Measurements from ENCODE around the gene CHRNA5.
"Not testable (repeated sequence)": the region's sequence is repeated elsewhere in the genome, so short reads cannot be mapped to it uniquely, and the experiment has no call there.

Gene CHRNA5

DNA sequence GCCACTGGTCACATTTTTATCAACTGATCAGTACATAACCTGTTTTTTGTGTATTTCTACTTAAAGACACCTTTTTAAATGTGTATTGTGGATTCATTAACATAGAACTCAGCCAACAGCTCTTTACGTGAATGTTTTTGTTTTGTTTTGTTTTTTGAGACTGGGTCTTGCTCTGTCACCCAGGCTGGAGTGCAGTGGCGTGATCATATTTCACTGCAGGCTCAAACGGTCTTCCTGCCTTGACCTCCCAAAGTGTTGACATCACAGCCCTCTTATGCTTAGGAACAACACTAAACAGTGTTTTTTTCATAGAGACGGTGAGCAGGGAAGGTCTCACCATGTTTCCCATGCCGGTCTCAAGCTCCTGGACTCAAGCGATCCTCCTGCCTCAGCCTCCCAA is 15.1 kb upstream of the CHRNA5 start:
- Histone ChIP-seq H2AFZ (ENCODE audit: low read depth, low read length) (no peak overlapping the region), H3K9me3 (ENCODE audit: insufficient read depth, low read length) (no peaks in the 10 kb centered on the region), H3K9ac (ENCODE audit: low read length) (no peak overlapping the region), H4K20me1 (ENCODE audit: insufficient read depth, low read length) (no peaks in the 10 kb centered on the region), H3K4me1 (ENCODE audit: low read length) (peaks cover 9% of the 10 kb centered on the region), H3K27me3 (ENCODE audit: low read depth, low read length) (no peaks in the 10 kb centered on the region), H3K4me2 (ENCODE audit: low read length) (no peak overlapping the region), H3K36me3 (replicated peaks; ENCODE audit: low read depth, low read length) (peaks cover 54% of the 10 kb centered on the region), H3K4me3 (ENCODE audit: low read length) (no peak overlapping the region), H3K27ac (ENCODE audit: low read length) (no peak overlapping the region), H3K79me2 (ENCODE audit: low read length) (no peaks in the 10 kb centered on the region)
- TF ChIP-seq CTCF (IDR thresholded peaks at IDR 0.05; ENCODE audit: low read depth, low read length) (no peak), EZH2phosphoT487 (IDR thresholded peaks at IDR 0.05; ENCODE audit: low read depth) (no peak)

- H2AFZ ChIP-seq (ENCODE audit: low read depth, low read length): no peak overlapping the region
- H3K9me3 ChIP-seq (ENCODE audit: insufficient read depth, low read length): no peaks in the 10 kb centered on the region
- H3K36me3 ChIP-seq (replicated peaks; ENCODE audit: low read depth, low read length): peaks cover 48% of the 10 kb centered on the region
- TF ChIP-seq CTCF (IDR thresholded peaks at IDR 0.05; ENCODE audit: low read depth, low read length): no peak
- TF ChIP-seq EZH2phosphoT487 (IDR thresholded peaks at IDR 0.05; ENCODE audit: low read depth): no peak
- H3K4me3 ChIP-seq (ENCODE audit: low read length): no peak overlapping the region
- no peak overlapping the region for H3K27ac ChIP-seq (ENCODE audit: low read length)
- no peaks in the 10 kb centered on the region for H3K79me2 ChIP-seq (ENCODE audit: low read length)
- H3K4me2 ChIP-seq (ENCODE audit: low read length): no peak overlapping the region
- no peak overlapping the region for H3K9ac ChIP-seq (ENCODE audit: low read length)
- H3K4me1 ChIP-seq (ENCODE audit: low read length): peaks cover 9% of the 10 kb centered on the region
- no peaks in the 10 kb centered on the region for H4K20me1 ChIP-seq (ENCODE audit: insufficient read depth, low read length)
- H3K27me3 ChIP-seq (ENCODE audit: low read depth, low read length): no peaks in the 10 kb centered on the region
Measured at GRCh38 chr15:78550815-78551214, 14.5 kb upstream of the CHRNA5 start.

- H3K27me3 ChIP-seq (ENCODE audit: low read depth, low read length): no peaks in the 10 kb centered on the region
- no peak overlapping the region for H2AFZ ChIP-seq (ENCODE audit: low read depth, low read length)
- H3K4me3 ChIP-seq (ENCODE audit: low read length): no peak overlapping the region
- H3K4me1 ChIP-seq (ENCODE audit: low read length): peaks cover 14% of the 10 kb centered on the region
- H3K27ac ChIP-seq (ENCODE audit: low read length): no peak overlapping the region
- no peak overlapping the region for H3K4me2 ChIP-seq (ENCODE audit: low read length)
- peaks cover 40% of the 10 kb centered on the region for H3K36me3 ChIP-seq (replicated peaks; ENCODE audit: low read depth, low read length)
- no peaks in the 10 kb centered on the region for H4K20me1 ChIP-seq (ENCODE audit: insufficient read depth, low read length)
- H3K9ac ChIP-seq (ENCODE audit: low read length): no peak overlapping the region
- H3K79me2 ChIP-seq (ENCODE audit: low read length): no peaks in the 10 kb centered on the region
- no peaks in the 10 kb centered on the region for H3K9me3 ChIP-seq (ENCODE audit: insufficient read depth, low read length)
- TF ChIP-seq CTCF (IDR thresholded peaks at IDR 0.05; ENCODE audit: low read depth, low read length) (no peak), EZH2phosphoT487 (IDR thresholded peaks at IDR 0.05; ENCODE audit: low read depth) (no peak)
Measured at GRCh38 chr15:78551902-78552301, 13.4 kb upstream of the CHRNA5 start.

DNA sequence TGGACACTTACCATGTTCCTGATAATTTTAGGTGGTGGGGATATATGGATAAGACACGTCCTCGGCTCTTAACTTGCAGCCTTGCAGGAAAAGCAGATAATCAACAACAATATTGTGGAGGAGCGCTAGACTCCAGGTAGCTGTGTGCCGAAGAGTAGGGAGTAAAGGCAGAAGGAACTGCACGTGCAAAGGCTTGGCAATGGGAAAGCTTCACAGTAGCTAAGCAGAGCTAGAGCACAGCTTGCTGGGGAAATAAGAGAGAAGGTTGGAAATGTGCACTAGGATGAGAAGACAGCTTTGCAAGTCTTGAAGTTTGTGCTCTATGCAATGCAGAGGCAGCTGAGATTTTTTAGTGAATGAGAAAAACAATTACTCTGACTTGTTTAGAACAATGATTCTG is 12.7 kb upstream of the CHRNA5 start:
- no peak overlapping the region for H3K9ac ChIP-seq (ENCODE audit: low read length)
- H3K27ac ChIP-seq (ENCODE audit: low read length): no peak overlapping the region

DNA sequence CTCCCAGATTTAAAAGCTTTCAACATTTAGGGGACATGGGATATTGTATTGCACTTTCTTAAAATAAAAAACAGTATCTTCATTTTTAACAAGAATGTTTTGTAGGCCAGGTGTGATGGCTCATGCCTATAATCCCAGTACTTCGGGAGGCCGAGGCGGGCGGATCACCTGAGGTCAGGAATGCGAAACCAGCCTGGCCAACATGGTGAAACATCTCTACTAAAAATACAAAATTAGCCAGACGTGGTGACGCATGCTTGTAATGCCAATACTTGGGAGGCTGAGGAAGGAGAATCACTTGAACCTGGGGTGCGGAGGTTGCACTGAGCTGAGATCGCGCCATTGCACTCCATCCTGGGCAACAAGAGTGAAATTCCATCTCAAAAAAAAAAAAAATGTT is 5.1 kb upstream of the CHRNA5 start:
- not testable (repeated sequence) for H3K36me3 ChIP-seq (replicated peaks; ENCODE audit: low read depth, low read length); H3K27me3 ChIP-seq (ENCODE audit: low read depth, low read length); H3K79me2 ChIP-seq (ENCODE audit: low read length); H3K4me2 ChIP-seq (ENCODE audit: low read length); H3K9ac ChIP-seq (ENCODE audit: low read length); H3K4me3 ChIP-seq (ENCODE audit: low read length); H3K9me3 ChIP-seq (ENCODE audit: insufficient read depth, low read length); H3K27ac ChIP-seq (ENCODE audit: low read length); H4K20me1 ChIP-seq (ENCODE audit: insufficient read depth, low read length); H2AFZ ChIP-seq (ENCODE audit: low read depth, low read length)
- peaks cover 25% of the 10 kb centered on the region for H3K4me1 ChIP-seq (ENCODE audit: low read length)

More for the DNA sequence above, 12.7 kb upstream of the CHRNA5 start:
- no peaks in the 10 kb centered on the region for H4K20me1 ChIP-seq (ENCODE audit: insufficient read depth, low read length)
- H3K79me2 ChIP-seq (ENCODE audit: low read length): no peaks in the 10 kb centered on the region
- H3K27me3 ChIP-seq (ENCODE audit: low read depth, low read length): no peaks in the 10 kb centered on the region
- H2AFZ ChIP-seq (ENCODE audit: low read depth, low read length): no peak overlapping the region
- H3K9me3 ChIP-seq (ENCODE audit: insufficient read depth, low read length): no peaks in the 10 kb centered on the region
- H3K36me3 ChIP-seq (replicated peaks; ENCODE audit: low read depth, low read length): peaks cover 35% of the 10 kb centered on the region
- H3K4me2 ChIP-seq (ENCODE audit: low read length): no peak overlapping the region
- no peak overlapping the region for H3K4me3 ChIP-seq (ENCODE audit: low read length)
- TF ChIP-seq CTCF (IDR thresholded peaks at IDR 0.05; ENCODE audit: low read depth, low read length) (no peak), EZH2phosphoT487 (IDR thresholded peaks at IDR 0.05; ENCODE audit: low read depth) (no peak)
- peaks cover 14% of the 10 kb centered on the region for H3K4me1 ChIP-seq (ENCODE audit: low read length)
